ENCODE data around the gene SRL.

DNA sequence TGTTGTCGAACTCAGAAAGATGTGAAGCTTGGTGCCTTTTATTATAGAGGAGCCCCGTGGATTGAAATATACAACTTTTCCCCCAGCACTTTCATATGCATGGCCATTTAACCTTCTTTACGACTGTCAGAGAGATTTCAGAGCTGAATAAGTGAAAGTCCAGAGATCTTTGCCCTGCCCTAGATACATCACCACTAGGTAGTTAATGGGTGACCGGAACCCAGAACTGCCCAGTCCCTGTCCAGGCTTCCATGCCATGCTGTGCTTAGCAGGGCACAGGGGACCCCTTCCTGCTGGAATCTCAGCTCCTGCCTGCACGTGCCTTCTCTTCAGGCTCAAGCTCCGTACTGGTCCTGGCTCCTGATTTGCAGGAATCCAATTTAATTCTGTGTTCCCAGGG, 32.2 kb downstream of the SRL start:
- TF ChIP-seq EZH2phosphoT487 (IDR thresholded peaks at IDR 0.05; ENCODE audit: borderline replicate concordance, low read length), result no peak
- TF ChIP-seq, protein P1, sequence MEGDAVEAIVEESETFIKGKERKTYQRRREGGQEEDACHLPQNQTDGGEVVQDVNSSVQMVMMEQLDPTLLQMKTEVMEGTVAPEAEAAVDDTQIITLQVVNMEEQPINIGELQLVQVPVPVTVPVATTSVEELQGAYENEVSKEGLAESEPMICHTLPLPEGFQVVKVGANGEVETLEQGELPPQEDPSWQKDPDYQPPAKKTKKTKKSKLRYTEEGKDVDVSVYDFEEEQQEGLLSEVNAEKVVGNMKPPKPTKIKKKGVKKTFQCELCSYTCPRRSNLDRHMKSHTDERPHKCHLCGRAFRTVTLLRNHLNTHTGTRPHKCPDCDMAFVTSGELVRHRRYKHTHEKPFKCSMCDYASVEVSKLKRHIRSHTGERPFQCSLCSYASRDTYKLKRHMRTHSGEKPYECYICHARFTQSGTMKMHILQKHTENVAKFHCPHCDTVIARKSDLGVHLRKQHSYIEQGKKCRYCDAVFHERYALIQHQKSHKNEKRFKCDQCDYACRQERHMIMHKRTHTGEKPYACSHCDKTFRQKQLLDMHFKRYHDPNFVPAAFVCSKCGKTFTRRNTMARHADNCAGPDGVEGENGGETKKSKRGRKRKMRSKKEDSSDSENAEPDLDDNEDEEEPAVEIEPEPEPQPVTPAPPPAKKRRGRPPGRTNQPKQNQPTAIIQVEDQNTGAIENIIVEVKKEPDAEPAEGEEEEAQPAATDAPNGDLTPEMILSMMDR (IDR thresholded peaks at IDR 0.05; ENCODE audit: low read depth, low read length, poor library complexity, severe bottlenecking), result no peak

Measured in DOHH2 (cell line).